ENCODE data around the gene CEMIP.

- TF ChIP-seq TAF1 (IDR thresholded peaks at IDR 0.05; ENCODE audit: low read depth, low read length) (no peak), CTCF (IDR thresholded peaks at IDR 0.05; ENCODE audit: control extremely low read depth in 1 of 3, insufficient read depth in 1 of 3, low read depth in 1 of 3, low read length in 3 of 3) (no peak), ZNF274 (IDR thresholded peaks at IDR 0.05; ENCODE audit: borderline replicate concordance, extremely low read depth, low read length) (no peak), POLR2A (IDR thresholded peaks at IDR 0.05; ENCODE audit: control extremely low read depth in 1 of 2, low read depth in 2 of 2, low read length in 2 of 2) (no peak), RBBP5 (IDR thresholded peaks at IDR 0.05; ENCODE audit: borderline replicate concordance, low read depth, low read length) (no peak), EZH2 (IDR thresholded peaks at IDR 0.05; ENCODE audit: low read depth, low read length, severe bottlenecking) (no peak), POLR2AphosphoS5 (IDR thresholded peaks at IDR 0.05; ENCODE audit: low read depth, low read length) (no peak), EP300 (IDR thresholded peaks at IDR 0.05; ENCODE audit: borderline replicate concordance in 1 of 2, low read depth in 2 of 2, low read length in 2 of 2) (no peak), RAD21 (IDR thresholded peaks at IDR 0.05 in 1 of 2, conservative IDR thresholded peaks at IDR 0.05 in 1 of 2; ENCODE audit: low read depth in 2 of 2, low read length in 2 of 2) (no peak), MAFK (IDR thresholded peaks at IDR 0.05; ENCODE audit: low read depth, low read length) (no peak), EGR1 (IDR thresholded peaks at IDR 0.05; ENCODE audit: borderline replicate concordance, low read depth, low read length) (no peak), NRF1 (IDR thresholded peaks at IDR 0.05; ENCODE audit: low read depth, low read length) (no peak), KDM5A (IDR thresholded peaks at IDR 0.05; ENCODE audit: low read length) (no peak)
Measured at GRCh38 chr15:80788536-80788935, 9.4 kb downstream of the CEMIP start.
